CD4-positive, CD25-positive, alpha-beta regulatory T cell (primary cell): Measurements from ENCODE around the gene EPB41L2. TPM values are rescaled to one million over a fixed set of nuclear protein-coding genes. Genes with fewer than 3 reads are reported as not detected.

ENCODE experiments used
- ATAC-seq, 2 donors: fragments of 150-1000 bp; cut with Tn5 transposase; one replicate each; pipeline ENCODE4 v1.10.0; 2021; ENCODE audit warnings: low read depth in 2 of 2, moderate number of reproducible peaks in 2 of 2, moderate library complexity in 1 of 2
- DNase-seq, 3 donors: peaks; one replicate each; pipeline versions ENCODE4 v3.0.0 to v3.0.0-alpha.2; 2012 to 2022; ENCODE audit warnings: mixed read lengths in 1 of 3
- H3K27ac ChIP-seq: one replicate; pipeline ENCODE4 v1.7.0; 2013; ENCODE audit warnings: mild to moderate bottlenecking, low read length; ENCODE audit not compliant: insufficient read depth, poor library complexity, severe bottlenecking
- H3K27me3 ChIP-seq: one replicate; pipeline ENCODE4 v1.7.0; 2013; ENCODE audit warnings: low read length; ENCODE audit not compliant: control insufficient read depth, insufficient read depth
- H3K36me3 ChIP-seq: one replicate; pipeline ENCODE4 v1.7.0; 2013; ENCODE audit warnings: mild to moderate bottlenecking, low read length, moderate library complexity; ENCODE audit not compliant: control insufficient read depth, insufficient read depth
- H3K4me1 ChIP-seq: 2 replicates; pipeline ENCODE4 v1.7.0; 2013; ENCODE audit warnings: mild to moderate bottlenecking, low read length; ENCODE audit not compliant: insufficient read depth, control insufficient read depth, poor library complexity, severe bottlenecking
- H3K4me3 ChIP-seq: one replicate; pipeline ENCODE4 v1.7.0; 2013; ENCODE audit warnings: low read depth, mild to moderate bottlenecking, low read length, moderate library complexity
- H3K9me3 ChIP-seq, 2 experiments: 1 replicate in 1 of 2; 2 replicates in 1 of 2; pipeline ENCODE4 v1.7.0; 2013; ENCODE audit warnings: low read length in 2 of 2, mild to moderate bottlenecking in 1 of 2, moderate library complexity in 1 of 2; ENCODE audit not compliant: control insufficient read depth in 2 of 2
- H3K27ac Mint-ChIP-seq, 3 donors: one replicate each; pipeline ENCODE4 v1.8.0; 2020 to 2022; ENCODE audit warnings: mild to moderate bottlenecking in 3 of 3, mixed read lengths in 3 of 3, moderate library complexity in 2 of 3
- H3K27me3 Mint-ChIP-seq: one replicate; pipeline ENCODE4 v1.8.0; 2022; ENCODE audit warnings: mild to moderate bottlenecking, mixed read lengths
- H3K36me3 Mint-ChIP-seq: one replicate; pipeline ENCODE4 v1.8.0; 2020; ENCODE audit warnings: mixed read lengths
- H3K4me1 Mint-ChIP-seq, 4 donors: one replicate each; pipeline ENCODE4 v1.8.0; 2020 to 2022; ENCODE audit warnings: mixed read lengths in 4 of 4, mild to moderate bottlenecking in 1 of 4
- H3K4me3 Mint-ChIP-seq, 4 donors: one replicate each; pipeline ENCODE4 v1.8.0; 2020 to 2022; ENCODE audit warnings: mild to moderate bottlenecking in 4 of 4, mixed read lengths in 4 of 4, moderate library complexity in 3 of 4
- H3K9me3 Mint-ChIP-seq, 7 donors: one replicate each; pipeline ENCODE4 v1.8.0; 2020 to 2022; ENCODE audit warnings: mixed read lengths in 7 of 7, mild to moderate bottlenecking in 3 of 7, moderate library complexity in 2 of 7
- polyA plus RNA-seq, 4 donors: library from polyadenylated mRNA; unstranded; fragments of 300-500 nt; fragmentation: Illumina TruSeq; gene quantifications; one replicate each; pipeline ENCODE4 v1.2.3, GENCODE V29; 2021
- total RNA-seq: library from RNA; stranded (reverse); gene quantifications from one replicate; pipeline ENCODE4 v1.2.3, GENCODE V29; 2022

Gene EPB41L2
- total and polyA plus RNA-seq, 5 donors from 2014 or later: 3.3 to 13.6 (median 3.8) TPM

GRCh38 chr6:130964808-130965604 lies 98.0 kb downstream of the EPB41L2 start:
- Histone ChIP-seq H3K36me3 (no peaks in the 10 kb centered on the region), H3K27me3 (no peaks in the 10 kb centered on the region), H3K4me3 (no peak overlapping the region), H3K4me1 (no peaks in the 10 kb centered on the region), H3K27ac (no peak overlapping the region), H3K9me3 (no peaks in the 10 kb centered on the region)
- H3K36me3 Mint-ChIP-seq: no peaks in the 10 kb centered on the region
- ATAC-seq: no peak
- H3K9me3 Mint-ChIP-seq: no peaks in the 10 kb centered on the region
- H3K4me1 Mint-ChIP-seq: peaks cover 0 to 4% (median under 1%) of the 10 kb centered on the region in 4 donors
- no peak overlapping the region for H3K27ac Mint-ChIP-seq
- no peak for DNase-seq
- no peak overlapping the region for H3K4me3 Mint-ChIP-seq
- no peaks in the 10 kb centered on the region for H3K27me3 Mint-ChIP-seq

- Mint-ChIP-seq H3K27ac (no peak overlapping the region), H3K36me3 (no peaks in the 10 kb centered on the region), H3K4me3 (no peak overlapping the region), H3K27me3 (no peaks in the 10 kb centered on the region), H3K4me1 (peaks cover 0 to 4% (median under 1%) of the 10 kb centered on the region in 4 donors), H3K9me3 (no peaks in the 10 kb centered on the region)
- H3K4me3 ChIP-seq: no peak overlapping the region
- DNase-seq (no peak), ATAC-seq (no peak)
- H3K9me3 ChIP-seq: no peaks in the 10 kb centered on the region
- no peaks in the 10 kb centered on the region for H3K27me3 ChIP-seq
- no peaks in the 10 kb centered on the region for H3K36me3 ChIP-seq
- H3K4me1 ChIP-seq: no peaks in the 10 kb centered on the region
- no peak overlapping the region for H3K27ac ChIP-seq
Observed at GRCh38 chr6:130964289-130964688, 98.8 kb downstream of the EPB41L2 start.

- Mint-ChIP-seq H3K9me3 (no peaks in the 10 kb centered on the region), H3K36me3 (no peaks in the 10 kb centered on the region), H3K27ac (no peak overlapping the region), H3K4me1 (peaks cover 0 to 4% (median under 1%) of the 10 kb centered on the region in 4 donors), H3K27me3 (no peaks in the 10 kb centered on the region), H3K4me3 (no peak overlapping the region)
- Histone ChIP-seq H3K9me3 (no peaks in the 10 kb centered on the region), H3K27ac (no peak overlapping the region), H3K4me1 (no peaks in the 10 kb centered on the region), H3K27me3 (no peaks in the 10 kb centered on the region), H3K4me3 (no peak overlapping the region), H3K36me3 (no peaks in the 10 kb centered on the region)
- DNase-seq: no peak
- no peak for ATAC-seq
Observed at GRCh38 chr6:130962966-130963365, 100.1 kb downstream of the EPB41L2 start.

GRCh38 chr6:130961148-130961547 lies 101.9 kb downstream of the EPB41L2 start:
- no peak for DNase-seq
- Mint-ChIP-seq H3K36me3 (peaks cover 2% of the 10 kb centered on the region), H3K27ac (no peak overlapping the region), H3K9me3 (no peaks in the 10 kb centered on the region), H3K4me3 (no peak overlapping the region), H3K4me1 (peaks cover 0 to 4% (median under 1%) of the 10 kb centered on the region in 4 donors), H3K27me3 (no peaks in the 10 kb centered on the region)
- no peaks in the 10 kb centered on the region for H3K36me3 ChIP-seq
- H3K27me3 ChIP-seq: no peaks in the 10 kb centered on the region
- H3K4me1 ChIP-seq: no peaks in the 10 kb centered on the region
- no peak overlapping the region for H3K27ac ChIP-seq
- no peaks in the 10 kb centered on the region for H3K9me3 ChIP-seq
- no peak overlapping the region for H3K4me3 ChIP-seq
- ATAC-seq: no peak

GRCh38 chr6:130959951-130960350 lies 103.1 kb downstream of the EPB41L2 start:
- no peak overlapping the region for H3K4me3 ChIP-seq
- Mint-ChIP-seq H3K4me3 (no peak overlapping the region), H3K4me1 (peaks cover 0 to 4% (median under 1%) of the 10 kb centered on the region in 4 donors), H3K9me3 (no peaks in the 10 kb centered on the region), H3K27me3 (no peaks in the 10 kb centered on the region), H3K36me3 (peaks cover 9% of the 10 kb centered on the region), H3K27ac (no peak overlapping the region)
- no peak overlapping the region for H3K27ac ChIP-seq
- no peaks in the 10 kb centered on the region for H3K27me3 ChIP-seq
- H3K4me1 ChIP-seq: no peaks in the 10 kb centered on the region
- H3K36me3 ChIP-seq: no peaks in the 10 kb centered on the region
- no peaks in the 10 kb centered on the region for H3K9me3 ChIP-seq
- no peak for DNase-seq
- ATAC-seq: no peak

- Mint-ChIP-seq H3K36me3 (peaks cover 11% of the 10 kb centered on the region), H3K27ac (peak overlapping the region in 1 of 3 donors; percentile 33), H3K9me3 (no peaks in the 10 kb centered on the region), H3K27me3 (no peaks in the 10 kb centered on the region), H3K4me1 (peaks cover 0 to 4% (median under 1%) of the 10 kb centered on the region in 4 donors), H3K4me3 (peak overlapping the region in 1 of 4 donors; percentile 5)
- Histone ChIP-seq H3K36me3 (no peaks in the 10 kb centered on the region), H3K27ac (no peak overlapping the region), H3K27me3 (no peaks in the 10 kb centered on the region), H3K9me3 (no peaks in the 10 kb centered on the region), H3K4me1 (no peaks in the 10 kb centered on the region), H3K4me3 (no peak overlapping the region)
- ATAC-seq (no peak), DNase-seq (no peak)
Observed at GRCh38 chr6:130958468-130958867, 104.6 kb downstream of the EPB41L2 start.

GRCh38 chr6:130955755-130956154 lies 107.3 kb downstream of the EPB41L2 start:
- Histone ChIP-seq H3K27me3 (no peaks in the 10 kb centered on the region), H3K4me1 (no peaks in the 10 kb centered on the region), H3K27ac (no peak overlapping the region), H3K4me3 (no peak overlapping the region), H3K9me3 (no peaks in the 10 kb centered on the region), H3K36me3 (no peaks in the 10 kb centered on the region)
- ATAC-seq (no peak), DNase-seq (no peak)
- Mint-ChIP-seq H3K27ac (no peak overlapping the region), H3K36me3 (peaks cover 11% of the 10 kb centered on the region), H3K27me3 (no peaks in the 10 kb centered on the region), H3K4me3 (no peak overlapping the region), H3K9me3 (peaks cover 0 to 2% (median 0%) of the 10 kb centered on the region in 7 donors), H3K4me1 (no peaks in the 10 kb centered on the region)

- DNase-seq (no peak), ATAC-seq (no peak)
- Histone ChIP-seq H3K27me3 (no peaks in the 10 kb centered on the region), H3K4me1 (no peaks in the 10 kb centered on the region), H3K9me3 (no peaks in the 10 kb centered on the region), H3K36me3 (no peaks in the 10 kb centered on the region), H3K4me3 (no peak overlapping the region), H3K27ac (no peak overlapping the region)
- H3K27me3 Mint-ChIP-seq: peaks cover 1% of the 10 kb centered on the region
- no peak overlapping the region for H3K27ac Mint-ChIP-seq
- H3K36me3 Mint-ChIP-seq: no peaks in the 10 kb centered on the region
- no peak overlapping the region for H3K4me3 Mint-ChIP-seq
- H3K9me3 Mint-ChIP-seq: peaks cover 0 to 3% (median 0%) of the 10 kb centered on the region in 7 donors
- H3K4me1 Mint-ChIP-seq: no peaks in the 10 kb centered on the region
Observed at GRCh38 chr6:130949553-130949952, 113.5 kb downstream of the EPB41L2 start.
